GM23338 (cell line): ENCODE data around the gene PPM1H.

ENCODE experiments used
- CREB1 ChIP-seq: fragments of 250-450 bp; sonication (Bioruptor Pico); IDR thresholded peaks from 2 replicates; pipeline ENCODE4 v1.5.0; 2020; ENCODE audit warnings: low read depth, mild to moderate bottlenecking, moderate library complexity
- CTCF ChIP-seq, 2 experiments: fragments of 200-600 bp in 1 of 2; sonication (generic) in 1 of 2; conservative IDR thresholded peaks; 2 replicates each; pipeline versions ENCODE4 v1.5.1 to v1.6.1; 2016 to 2017; ENCODE audit warnings: antibody characterized with exemption in 2 of 2, low read depth in 2 of 2, mild to moderate bottlenecking in 2 of 2, moderate library complexity in 1 of 2
- ETS1 ChIP-seq: IDR thresholded peaks from 2 replicates; pipeline ENCODE4 v1.6.1; 2016; ENCODE audit warnings: antibody characterized with exemption
- EZH2 ChIP-seq: fragments of 200-600 bp; sonication (generic); IDR thresholded peaks from one replicate; pipeline ENCODE4 v1.8.0; 2017; ENCODE audit warnings: antibody characterized with exemption, mild to moderate bottlenecking, low read depth; ENCODE audit not compliant: unreplicated experiment
- EZH2phosphoT487 ChIP-seq: fragments of 200-600 bp; sonication (generic); IDR thresholded peaks from one replicate; pipeline ENCODE4 v1.8.1; 2018; ENCODE audit warnings: antibody characterized with exemption; ENCODE audit not compliant: unreplicated experiment
- JUNB ChIP-seq: IDR thresholded peaks from one replicate; pipeline ENCODE4 v1.6.1; 2016; ENCODE audit warnings: antibody characterized with exemption; ENCODE audit not compliant: unreplicated experiment
- NANOG ChIP-seq: IDR thresholded peaks from 2 replicates; pipeline ENCODE4 v1.6.1; 2016; ENCODE audit warnings: antibody characterized with exemption, borderline replicate concordance
- POLR2AphosphoS5 ChIP-seq: IDR thresholded peaks from 2 replicates; pipeline ENCODE4 v1.6.1; 2016; ENCODE audit warnings: antibody characterized with exemption, low read depth
- REST ChIP-seq: IDR thresholded peaks from one replicate; pipeline ENCODE4 v1.6.1; 2018; ENCODE audit warnings: antibody characterized with exemption; ENCODE audit not compliant: unreplicated experiment
- STAT1 ChIP-seq: IDR thresholded peaks from one replicate; pipeline ENCODE4 v1.6.1; 2016; ENCODE audit warnings: antibody characterized with exemption; ENCODE audit not compliant: unreplicated experiment
- ZNF114 ChIP-seq: fragments of 250-450 bp; sonication (Bioruptor Pico); IDR thresholded peaks from 2 replicates; pipeline ENCODE4 v1.5.0; 2020; ENCODE audit warnings: mild to moderate bottlenecking, moderate library complexity
- ZNF331 ChIP-seq: fragments of 250-450 bp; sonication (Bioruptor Pico); IDR thresholded peaks from 2 replicates; pipeline ENCODE4 v1.5.0; 2020; ENCODE audit warnings: low read depth, mild to moderate bottlenecking, moderate library complexity
- ZNF462 ChIP-seq: fragments of 250-450 bp; sonication (Bioruptor Pico); IDR thresholded peaks from 2 replicates; pipeline ENCODE4 v1.5.0; 2020; ENCODE audit warnings: mild to moderate bottlenecking, moderate library complexity

- TF ChIP-seq CTCF (conservative IDR thresholded peaks at IDR 0.05; ENCODE audit: low read depth in 2 of 2) (no peak), POLR2AphosphoS5 (no peak), JUNB (no peak), EZH2 (no peak), REST (no peak), EZH2phosphoT487 (no peak), STAT1 (no peak), ZNF114 (CRISPR knock-in tag) (no peak), CREB1 (no peak), ETS1 (no peak), ZNF462 (CRISPR knock-in tag) (no peak), ZNF331 (CRISPR knock-in tag) (no peak), NANOG (no peak)
These were observed 196.8 kb downstream of the PPM1H start for GRCh38 chr12:62738105-62738504.
